Uterus (tissue), 4 donors: ENCODE data around the gene CASP10. TPM values are rescaled to one million over a fixed set of nuclear protein-coding genes. Genes with fewer than 3 reads are reported as not detected.

ENCODE experiments used
- DNase-seq, 2 donors: peaks; one replicate each; pipeline ENCODE4 v3.0.0-alpha.2; 2019 to 2020
- H3K27ac ChIP-seq, 2 donors: fragments of 200-600 bp; sonication (generic); 1 replicate in 1 of 2; 2 replicates in 1 of 2; pipeline ENCODE4 v1.5.1; 2016 to 2018
- H3K27me3 ChIP-seq, 2 donors: fragments of 200-600 bp; sonication (generic); one replicate each; pipeline ENCODE4 v1.5.1; 2018 to 2019; ENCODE audit warnings: control low read depth in 1 of 2
- H3K36me3 ChIP-seq, 2 donors: fragments of 200-600 bp; sonication (generic); one replicate each; pipeline ENCODE4 v1.5.1; 2019; ENCODE audit warnings: control low read depth in 1 of 2
- H3K4me1 ChIP-seq, 2 donors: fragments of 200-600 bp; sonication (generic); one replicate each; pipeline ENCODE4 v1.5.1; 2018 to 2019; ENCODE audit warnings: control low read depth in 1 of 2
- H3K4me3 ChIP-seq, 2 donors: fragments of 200-600 bp; sonication (generic); 1 replicate in 1 of 2; 2 replicates in 1 of 2; pipeline ENCODE4 v1.5.1; 2018 to 2019; ENCODE audit warnings: mild to moderate bottlenecking in 1 of 2
- H3K9me3 ChIP-seq, 2 donors: fragments of 200-600 bp; sonication (generic); one replicate each; pipeline ENCODE4 v1.5.1; 2019; ENCODE audit warnings: control low read depth in 1 of 2
- CTCF ChIP-seq, 4 experiments: fragments of 200-600 bp in 2 of 4; fragments of 450-650 bp in 2 of 4; sonication (generic) in 2 of 4; IDR thresholded peaks; one replicate each; pipeline ENCODE4 v1.5.1; 2016 to 2019; ENCODE audit warnings: antibody characterized with exemption in 4 of 4, mild to moderate bottlenecking in 2 of 4, moderate library complexity in 1 of 4
- POLR2A ChIP-seq, 2 donors: fragments of 450-650 bp; IDR thresholded peaks; one replicate each; pipeline ENCODE4 v1.6.1; 2016; ENCODE audit warnings: antibody characterized with exemption in 2 of 2, mild to moderate bottlenecking in 1 of 2, moderate library complexity in 1 of 2
- intact Hi-C: fragments of 100-400 bp; cut with DNase I; formaldehyde crosslinking; loops from one replicate; pipeline ENCODE4 v1.15.1; 2023; ENCODE audit warnings: low total_unique reads
- total RNA-seq, 4 donors: library from RNA; depleted of rRNA in 3 of 4; stranded (reverse); fragments of >200 nt in 3 of 4; gene quantifications; one replicate each; pipeline versions ENCODE4 v1.1.0 to v1.2.4, GENCODE V29; 2014 to 2023
- donor health status: DM: yes; HTN: yes; CAD: no.

CASP10 gene
- total RNA-seq, 4 donors from 2014 or later: 1.8 to 21.6 (median 11.7) TPM

DNA sequence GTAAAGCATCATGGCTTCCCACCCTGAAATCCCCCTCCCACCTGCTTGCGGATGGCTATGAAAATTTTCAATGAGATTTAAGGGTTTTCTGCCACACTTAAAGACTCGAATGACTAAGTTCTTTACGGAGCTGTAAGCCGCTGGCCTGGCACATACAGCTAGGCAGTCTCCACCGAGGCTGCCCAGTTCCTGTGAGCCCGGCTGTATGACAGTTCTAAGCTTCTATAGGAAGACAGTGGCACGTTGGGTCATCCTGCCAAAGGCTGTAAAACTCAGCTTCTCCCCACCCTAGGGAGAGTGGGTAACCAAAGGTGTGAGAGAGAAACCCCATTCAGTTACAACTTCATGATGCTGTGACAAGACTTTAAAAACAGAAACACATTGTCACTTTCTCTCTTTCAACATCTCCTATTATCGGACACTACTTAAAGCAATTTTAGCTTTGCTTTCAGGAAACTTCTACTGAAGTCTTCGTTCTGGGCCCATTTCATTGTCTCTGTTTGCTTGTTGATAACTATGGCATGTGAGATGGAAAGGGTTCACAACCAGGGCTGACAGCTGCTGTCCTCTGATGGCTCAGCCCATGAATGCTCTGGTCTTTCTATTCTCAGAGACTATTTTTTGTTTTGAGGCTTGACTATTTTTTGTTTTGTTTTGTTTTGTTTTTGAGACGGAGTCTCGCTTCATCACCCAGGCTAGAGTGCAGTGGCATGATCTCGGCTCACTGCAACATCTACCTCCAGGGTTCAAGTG, 84.5 kb downstream of the CASP10 start:
- H3K36me3 ChIP-seq: no peaks in the 10 kb centered on the region
- no peaks in the 10 kb centered on the region for H3K27me3 ChIP-seq
- TF ChIP-seq CTCF (IDR thresholded peaks at IDR 0.05) (no peak), POLR2A (IDR thresholded peaks at IDR 0.05) (no peak)
- no peak overlapping the region for H3K27ac ChIP-seq
- no peak for DNase-seq
- H3K9me3 ChIP-seq: no peaks in the 10 kb centered on the region
- H3K4me3 ChIP-seq: no peak overlapping the region
- no peaks in the 10 kb centered on the region for H3K4me1 ChIP-seq
- intact Hi-C loops: no loop called here

- no peaks in the 10 kb centered on the region for H3K9me3 ChIP-seq
- intact Hi-C loops: no loop called here
- H3K36me3 ChIP-seq: no peaks in the 10 kb centered on the region
- DNase-seq: no peak
- no peak overlapping the region for H3K4me3 ChIP-seq
- no peak for TF ChIP-seq POLR2A (IDR thresholded peaks at IDR 0.05)
- TF ChIP-seq CTCF (IDR thresholded peaks at IDR 0.05): no peak
- no peak overlapping the region for H3K27ac ChIP-seq
- H3K27me3 ChIP-seq: no peaks in the 10 kb centered on the region
- no peaks in the 10 kb centered on the region for H3K4me1 ChIP-seq
Measured at GRCh38 chr2:201269764-201270163, 86.8 kb downstream of the CASP10 start.

- DNase-seq: no peak
- no peaks in the 10 kb centered on the region for H3K36me3 ChIP-seq
Measured at GRCh38 chr2:201270293-201271001, 87.5 kb downstream of the CASP10 start.

DNA sequence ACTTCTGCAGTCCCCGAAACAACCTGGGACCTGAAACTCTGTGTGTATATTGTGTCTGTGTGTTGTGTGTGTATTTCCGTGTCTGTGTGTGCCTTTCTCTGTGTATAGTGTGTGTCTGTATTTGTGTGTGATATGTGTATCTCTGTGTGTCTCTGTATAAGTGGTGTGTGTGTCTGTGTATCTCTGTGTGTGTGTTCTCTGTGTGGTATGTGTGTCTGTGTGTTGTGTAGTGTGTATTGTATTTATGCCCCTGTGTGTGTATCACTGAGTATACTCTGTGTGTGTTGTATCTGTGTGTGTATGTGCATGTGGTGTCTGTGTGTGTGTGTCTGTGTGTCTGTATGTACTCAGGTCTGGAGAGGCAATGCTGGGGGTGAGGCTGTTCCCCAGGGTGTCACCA, 89.0 kb downstream of the CASP10 start:
- Histone ChIP-seq H3K9me3 (no peaks in the 10 kb centered on the region), H3K27ac (no peak overlapping the region), H3K36me3 (no peaks in the 10 kb centered on the region), H3K4me1 (no peaks in the 10 kb centered on the region), H3K4me3 (no peak overlapping the region), H3K27me3 (no peaks in the 10 kb centered on the region)
- intact Hi-C loops: no loop called here
- no peak for DNase-seq
- no peak for TF ChIP-seq POLR2A (IDR thresholded peaks at IDR 0.05)
- no peak for TF ChIP-seq CTCF (IDR thresholded peaks at IDR 0.05)

More at GRCh38 chr2:201270293-201271001, 87.5 kb downstream of the CASP10 start:
- TF ChIP-seq POLR2A (IDR thresholded peaks at IDR 0.05): no peak
- TF ChIP-seq CTCF (IDR thresholded peaks at IDR 0.05): no peak
- H3K27me3 ChIP-seq: no peaks in the 10 kb centered on the region
- H3K4me1 ChIP-seq: no peaks in the 10 kb centered on the region
- no peaks in the 10 kb centered on the region for H3K9me3 ChIP-seq
- H3K27ac ChIP-seq: no peak overlapping the region
- no peak overlapping the region for H3K4me3 ChIP-seq
- intact Hi-C loops: no loop called here

DNA sequence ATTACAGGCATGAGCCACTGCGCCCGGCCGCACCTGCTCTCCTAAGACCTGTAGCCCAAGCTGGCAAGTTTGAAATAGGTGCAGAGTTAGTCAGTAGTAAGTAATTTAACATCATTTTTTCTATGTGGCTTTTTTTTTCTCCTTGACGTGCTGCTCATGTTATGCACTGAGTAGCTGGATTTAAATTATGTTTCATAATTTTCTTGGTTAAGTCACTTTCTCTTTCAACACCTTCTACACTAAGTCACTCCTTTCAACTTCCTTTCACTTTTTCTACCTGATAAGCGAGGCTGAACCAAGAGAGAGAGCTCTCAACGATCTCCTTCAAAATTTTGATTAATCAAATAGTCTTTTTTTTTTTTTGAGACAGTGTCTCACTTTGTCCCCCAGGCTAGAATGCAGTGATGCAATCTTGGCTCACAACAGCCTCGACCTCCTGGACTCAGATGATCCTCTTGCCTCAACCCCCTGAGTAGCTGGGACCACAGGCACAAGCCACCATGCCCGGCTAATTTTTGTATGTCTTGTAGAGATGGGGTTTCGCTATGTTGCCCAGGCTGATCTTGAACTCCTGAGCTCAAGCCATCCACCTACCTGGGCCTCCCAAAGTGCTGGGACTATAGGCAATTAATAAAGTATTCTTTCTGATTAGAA, 90.5 kb downstream of the CASP10 start:
- no peak for TF ChIP-seq CTCF (IDR thresholded peaks at IDR 0.05)
- no peak for TF ChIP-seq POLR2A (IDR thresholded peaks at IDR 0.05)
- Histone ChIP-seq H3K4me1 (no peaks in the 10 kb centered on the region), H3K9me3 (no peaks in the 10 kb centered on the region), H3K27me3 (no peaks in the 10 kb centered on the region), H3K4me3 (no peak overlapping the region), H3K27ac (no peak overlapping the region), H3K36me3 (no peaks in the 10 kb centered on the region)
- no peak for DNase-seq
- intact Hi-C loops: no loop called here
